Endothelial cell (in vitro differentiated cells): ENCODE data around the gene GPATCH8. TPM values are rescaled to one million over a fixed set of nuclear protein-coding genes. Genes with fewer than 3 reads are reported as not detected.

Experiments used
- DNase-seq: peaks from one replicate; pipeline ENCODE4 v3.0.0; 2021; ENCODE audit warnings: low spot score
- H3K27ac Mint-ChIP-seq: one replicate; pipeline ENCODE4 v1.8.0; 2021; ENCODE audit warnings: mixed read lengths, inconsistent platforms; ENCODE audit not compliant: unreplicated experiment
- H3K27me3 Mint-ChIP-seq: one replicate; pipeline ENCODE4 v1.8.0; 2021; ENCODE audit warnings: mild to moderate bottlenecking, moderate library complexity, mixed read lengths, inconsistent platforms; ENCODE audit not compliant: unreplicated experiment
- H3K36me3 Mint-ChIP-seq: one replicate; pipeline ENCODE4 v1.8.0; 2021; ENCODE audit warnings: mild to moderate bottlenecking, low read depth, mixed read lengths, inconsistent platforms; ENCODE audit not compliant: unreplicated experiment
- H3K4me1 Mint-ChIP-seq: one replicate; pipeline ENCODE4 v1.8.0; 2021; ENCODE audit warnings: mild to moderate bottlenecking, mixed read lengths, inconsistent platforms; ENCODE audit not compliant: unreplicated experiment
- H3K4me3 Mint-ChIP-seq: one replicate; pipeline ENCODE4 v1.8.0; 2021; ENCODE audit warnings: mild to moderate bottlenecking, mixed read lengths, inconsistent platforms; ENCODE audit not compliant: unreplicated experiment
- H3K9me3 Mint-ChIP-seq: one replicate; pipeline ENCODE4 v1.8.0; 2021; ENCODE audit warnings: mixed read lengths, inconsistent platforms; ENCODE audit not compliant: unreplicated experiment
- total RNA-seq: library from RNA; stranded (reverse); fragmentation: NEBNext Ultra II Directional; extraction: Animal tissue kit (Norgen Biotek cat#: 25700); gene quantifications from one replicate; pipeline ENCODE4 v1.2.1, GENCODE V29; 2021; ENCODE audit not compliant: unreplicated experiment
- TF ChIP-seq, protein P1 (sequence below): fragments of 200-600 bp; sonication (generic); IDR thresholded peaks from one replicate; pipeline ENCODE4 v1.5.0; 2021; ENCODE audit warnings: antibody characterized with exemption; ENCODE audit not compliant: unreplicated experiment

Gene GPATCH8
- total RNA-seq, 1 donor from 2014 or later: 53.3 TPM

GRCh38 chr17:44384281-44384822 lies 118.9 kb downstream of the GPATCH8 start:
- Mint-ChIP-seq H3K4me3 (peak overlapping the region; percentile 79), H3K9me3 (no peaks in the 10 kb centered on the region), H3K27ac (no peak overlapping the region), H3K27me3 (peaks cover 10% of the 10 kb centered on the region), H3K36me3 (peaks cover under 1% of the 10 kb centered on the region), H3K4me1 (peaks cover 16% of the 10 kb centered on the region)
- TF ChIP-seq, protein P1, sequence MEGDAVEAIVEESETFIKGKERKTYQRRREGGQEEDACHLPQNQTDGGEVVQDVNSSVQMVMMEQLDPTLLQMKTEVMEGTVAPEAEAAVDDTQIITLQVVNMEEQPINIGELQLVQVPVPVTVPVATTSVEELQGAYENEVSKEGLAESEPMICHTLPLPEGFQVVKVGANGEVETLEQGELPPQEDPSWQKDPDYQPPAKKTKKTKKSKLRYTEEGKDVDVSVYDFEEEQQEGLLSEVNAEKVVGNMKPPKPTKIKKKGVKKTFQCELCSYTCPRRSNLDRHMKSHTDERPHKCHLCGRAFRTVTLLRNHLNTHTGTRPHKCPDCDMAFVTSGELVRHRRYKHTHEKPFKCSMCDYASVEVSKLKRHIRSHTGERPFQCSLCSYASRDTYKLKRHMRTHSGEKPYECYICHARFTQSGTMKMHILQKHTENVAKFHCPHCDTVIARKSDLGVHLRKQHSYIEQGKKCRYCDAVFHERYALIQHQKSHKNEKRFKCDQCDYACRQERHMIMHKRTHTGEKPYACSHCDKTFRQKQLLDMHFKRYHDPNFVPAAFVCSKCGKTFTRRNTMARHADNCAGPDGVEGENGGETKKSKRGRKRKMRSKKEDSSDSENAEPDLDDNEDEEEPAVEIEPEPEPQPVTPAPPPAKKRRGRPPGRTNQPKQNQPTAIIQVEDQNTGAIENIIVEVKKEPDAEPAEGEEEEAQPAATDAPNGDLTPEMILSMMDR: no peak
- DNase-seq: peak; percentile 42

- Mint-ChIP-seq H3K36me3 (no peaks in the 10 kb centered on the region), H3K27me3 (peaks cover 9% of the 10 kb centered on the region), H3K4me1 (peaks cover 15% of the 10 kb centered on the region), H3K27ac (no peak overlapping the region), H3K4me3 (no peak overlapping the region), H3K9me3 (no peaks in the 10 kb centered on the region)
- DNase-seq: no peak
- TF ChIP-seq, protein P1: no peak
Observed at GRCh38 chr17:44383861-44384260, 119.3 kb downstream of the GPATCH8 start.

DNA sequence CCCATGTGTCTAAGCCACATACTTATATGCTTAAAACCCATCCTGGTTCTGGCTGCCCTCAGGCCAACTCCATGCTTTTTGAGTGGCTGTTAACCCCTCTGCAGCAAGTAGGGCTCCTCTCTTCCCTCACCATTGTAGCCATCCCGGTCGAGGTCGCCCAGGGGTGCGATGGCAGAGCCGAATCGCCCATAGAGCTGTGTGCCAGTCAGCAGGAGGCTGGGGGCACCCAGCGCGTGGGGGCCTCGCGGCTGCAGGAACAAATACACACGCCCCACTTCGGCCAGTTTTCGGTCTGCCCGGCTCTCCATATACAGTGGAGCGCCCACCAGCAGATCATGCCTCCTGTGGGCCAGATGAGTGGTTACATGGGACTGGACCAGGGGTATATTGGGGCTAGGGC lies 119.8 kb downstream of the GPATCH8 start:
- Mint-ChIP-seq H3K4me1 (peaks cover 15% of the 10 kb centered on the region), H3K27ac (no peak overlapping the region), H3K27me3 (peaks cover 9% of the 10 kb centered on the region), H3K4me3 (peak overlapping the region; percentile 26), H3K9me3 (no peaks in the 10 kb centered on the region), H3K36me3 (no peaks in the 10 kb centered on the region)
- no peak for DNase-seq
- TF ChIP-seq, protein P1: no peak

- no peak for DNase-seq
- Mint-ChIP-seq H3K36me3 (no peaks in the 10 kb centered on the region), H3K27ac (no peak overlapping the region), H3K27me3 (peaks cover 9% of the 10 kb centered on the region), H3K9me3 (no peaks in the 10 kb centered on the region), H3K4me1 (peaks cover 15% of the 10 kb centered on the region), H3K4me3 (peak overlapping the region; percentile 26)
- TF ChIP-seq, protein P1: no peak
Observed at GRCh38 chr17:44382917-44383316, 120.3 kb downstream of the GPATCH8 start.

DNA sequence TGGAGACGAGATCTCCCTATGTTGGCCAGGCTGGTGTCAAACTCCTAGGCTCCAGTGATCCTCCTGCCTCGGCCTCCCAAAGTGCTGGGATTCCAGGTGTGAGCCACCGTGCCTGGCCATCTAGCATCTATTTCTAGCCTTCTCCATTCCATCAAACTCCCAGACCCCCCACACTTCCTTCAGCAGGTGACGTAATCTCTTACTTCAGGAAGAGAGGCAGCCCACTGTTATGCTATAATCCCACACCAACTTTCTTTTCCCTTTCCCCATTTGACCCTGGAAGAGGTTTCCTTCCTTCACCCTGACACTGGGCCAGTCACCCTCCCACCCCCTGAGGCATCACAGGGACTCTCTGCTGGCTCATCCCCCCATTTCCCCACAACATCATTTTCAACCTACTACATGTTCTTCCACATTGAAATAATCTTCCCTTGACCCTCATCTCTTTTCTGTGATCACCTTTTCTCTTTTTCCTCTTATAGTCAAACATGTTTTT lies 121.3 kb downstream of the GPATCH8 start:
- no peak overlapping the region for H3K27ac Mint-ChIP-seq
- H3K36me3 Mint-ChIP-seq: no peaks in the 10 kb centered on the region
- peaks cover 15% of the 10 kb centered on the region for H3K4me1 Mint-ChIP-seq
- no peaks in the 10 kb centered on the region for H3K9me3 Mint-ChIP-seq
- peaks cover 14% of the 10 kb centered on the region for H3K27me3 Mint-ChIP-seq
- DNase-seq: no peak
- no peak overlapping the region for H3K4me3 Mint-ChIP-seq
- TF ChIP-seq, protein P1: no peak
